GM18502 (cell line): Measurements from ENCODE around the gene GRAMD1A.

Experiments
- ATAC-seq: cut with Tn5 transposase; IDR thresholded peaks from one replicate; pipeline ENCODE4 v1.9.1; 2021; ENCODE audit warnings: mild to moderate bottlenecking; ENCODE audit not compliant: unreplicated experiment, poor library complexity

Gene GRAMD1A

GRCh38 chr19:35066691-35067563, 66.8 kb downstream of the GRAMD1A start:
- ATAC-seq: no peak

- no peak for ATAC-seq
These were observed 69.0 kb downstream of the GRAMD1A start for GRCh38 chr19:35068941-35069634.

DNA sequence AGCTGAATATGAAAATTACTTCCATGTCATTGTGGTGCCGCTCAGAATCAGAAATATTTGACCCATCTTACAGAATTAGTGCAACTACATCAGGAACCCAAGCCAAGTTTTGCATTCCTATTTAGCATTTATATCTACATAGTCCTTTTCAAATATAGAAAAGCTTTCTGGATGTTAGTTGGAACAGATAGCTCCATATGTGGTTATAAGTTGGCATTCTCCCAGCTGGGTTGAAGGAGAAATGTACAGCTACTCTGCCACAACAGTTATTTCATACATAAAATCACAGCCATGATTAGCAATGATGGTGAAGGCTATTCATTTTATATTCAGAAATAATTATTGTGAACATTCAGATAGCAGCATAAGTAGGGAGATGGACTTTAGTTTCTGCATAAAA, 69.6 kb downstream of the GRAMD1A start:
- no peak for ATAC-seq

DNA sequence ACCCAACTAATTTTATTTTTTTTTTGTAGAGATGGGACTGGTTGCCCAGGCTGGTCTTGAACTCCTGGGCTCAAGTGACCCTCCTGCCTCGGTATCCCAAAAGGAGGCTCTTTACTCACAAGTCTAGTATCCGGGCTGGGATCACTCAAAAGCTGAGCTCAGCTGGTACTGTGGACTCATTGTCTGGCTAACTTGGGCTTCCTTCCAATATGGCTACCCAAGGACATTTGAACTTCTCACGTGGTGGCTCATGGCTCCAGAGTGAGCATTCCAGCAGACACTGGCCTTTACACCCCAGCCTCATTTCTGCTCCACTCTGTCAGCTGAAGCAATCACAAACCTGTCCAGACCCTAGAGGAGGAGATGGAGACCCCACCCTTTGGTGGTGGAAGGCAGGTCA, 70.3 kb downstream of the GRAMD1A start:
- ATAC-seq: no peak

GRCh38 chr19:35073516-35073915, 73.4 kb downstream of the GRAMD1A start:
- no peak for ATAC-seq

DNA sequence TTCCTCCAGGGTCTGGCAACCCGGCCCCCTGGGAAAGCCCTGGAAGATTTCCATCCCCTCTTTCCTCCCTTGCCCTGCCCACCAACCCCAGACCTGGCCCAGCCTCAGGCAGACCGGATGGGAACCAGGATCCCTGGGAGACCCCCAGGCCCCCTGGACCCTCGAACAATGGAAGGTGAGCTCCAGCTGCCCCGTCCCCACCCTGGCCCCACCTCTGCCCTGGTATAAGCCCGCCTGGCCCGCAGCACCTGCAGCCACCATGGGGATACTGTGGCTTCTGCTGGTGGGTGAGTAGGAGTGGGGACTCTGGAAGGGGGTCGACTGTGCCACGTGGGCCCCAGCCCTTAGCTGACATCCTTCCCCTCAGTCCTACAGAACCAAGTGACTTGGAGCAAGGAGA, 73.8 kb downstream of the GRAMD1A start:
- ATAC-seq: no peak

GRCh38 chr19:35074426-35075201, 74.5 kb downstream of the GRAMD1A start:
- no peak for ATAC-seq

- ATAC-seq: no peak
These were observed 75.3 kb downstream of the GRAMD1A start for GRCh38 chr19:35075202-35076025.

DNA sequence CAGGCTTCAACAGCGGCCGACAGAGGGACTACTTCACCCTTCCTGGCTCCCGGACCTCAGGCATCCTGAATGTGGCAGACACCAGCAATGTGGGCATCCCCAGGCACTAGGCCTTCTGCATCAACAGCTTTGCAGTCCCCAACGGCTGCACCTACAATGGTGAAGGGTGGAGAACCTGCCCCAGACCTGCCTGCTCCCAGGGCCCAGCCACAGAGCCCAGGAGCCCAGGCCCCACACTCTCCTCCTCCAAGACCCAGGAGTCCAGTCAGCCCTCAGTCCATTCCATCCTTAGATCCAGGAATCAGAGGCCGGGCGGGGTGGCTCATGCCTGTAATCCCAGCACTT, 75.9 kb downstream of the GRAMD1A start:
- ATAC-seq: no peak
